Measurements from ENCODE around the gene RNF25.
A peak's percentile ranks its signal among the peaks of the same experiment; 100 is the strongest.

Gene RNF25

DNA sequence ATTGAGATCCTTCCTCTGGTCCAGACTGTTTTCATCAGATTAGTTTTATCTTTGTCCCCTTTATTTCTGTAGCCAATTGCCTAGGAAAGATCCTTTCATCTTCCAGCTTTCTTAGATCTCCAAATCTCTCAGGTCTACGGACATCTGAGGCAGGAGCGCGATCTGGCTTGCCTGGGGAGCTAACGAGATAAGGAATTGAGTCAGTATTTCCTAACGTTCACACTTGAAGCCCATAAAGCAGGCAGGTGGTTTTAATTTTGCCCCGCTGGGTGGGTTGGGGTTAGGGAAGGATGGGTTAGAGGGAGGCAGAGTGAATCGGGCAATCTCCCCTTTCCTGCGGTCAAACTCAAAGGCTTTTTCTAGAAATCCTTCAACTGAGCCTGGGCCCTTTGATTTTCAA lies 38.1 kb upstream of the RNF25 start:
- DNase-seq: no peak
- TF ChIP-seq, protein P1, sequence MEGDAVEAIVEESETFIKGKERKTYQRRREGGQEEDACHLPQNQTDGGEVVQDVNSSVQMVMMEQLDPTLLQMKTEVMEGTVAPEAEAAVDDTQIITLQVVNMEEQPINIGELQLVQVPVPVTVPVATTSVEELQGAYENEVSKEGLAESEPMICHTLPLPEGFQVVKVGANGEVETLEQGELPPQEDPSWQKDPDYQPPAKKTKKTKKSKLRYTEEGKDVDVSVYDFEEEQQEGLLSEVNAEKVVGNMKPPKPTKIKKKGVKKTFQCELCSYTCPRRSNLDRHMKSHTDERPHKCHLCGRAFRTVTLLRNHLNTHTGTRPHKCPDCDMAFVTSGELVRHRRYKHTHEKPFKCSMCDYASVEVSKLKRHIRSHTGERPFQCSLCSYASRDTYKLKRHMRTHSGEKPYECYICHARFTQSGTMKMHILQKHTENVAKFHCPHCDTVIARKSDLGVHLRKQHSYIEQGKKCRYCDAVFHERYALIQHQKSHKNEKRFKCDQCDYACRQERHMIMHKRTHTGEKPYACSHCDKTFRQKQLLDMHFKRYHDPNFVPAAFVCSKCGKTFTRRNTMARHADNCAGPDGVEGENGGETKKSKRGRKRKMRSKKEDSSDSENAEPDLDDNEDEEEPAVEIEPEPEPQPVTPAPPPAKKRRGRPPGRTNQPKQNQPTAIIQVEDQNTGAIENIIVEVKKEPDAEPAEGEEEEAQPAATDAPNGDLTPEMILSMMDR (IDR thresholded peaks at IDR 0.05): no peak
- Mint-ChIP-seq H3K27ac (no peak overlapping the region), H3K9me3 (peaks cover 4% of the 10 kb centered on the region), H3K36me3 (ENCODE audit: low read depth) (peaks cover 13% of the 10 kb centered on the region), H3K4me1 (peaks cover 16% of the 10 kb centered on the region), H3K27me3 (ENCODE audit: low read depth, poor library complexity) (no peaks in the 10 kb centered on the region), H3K4me3 (peak overlapping the region; percentile 99)

DNA sequence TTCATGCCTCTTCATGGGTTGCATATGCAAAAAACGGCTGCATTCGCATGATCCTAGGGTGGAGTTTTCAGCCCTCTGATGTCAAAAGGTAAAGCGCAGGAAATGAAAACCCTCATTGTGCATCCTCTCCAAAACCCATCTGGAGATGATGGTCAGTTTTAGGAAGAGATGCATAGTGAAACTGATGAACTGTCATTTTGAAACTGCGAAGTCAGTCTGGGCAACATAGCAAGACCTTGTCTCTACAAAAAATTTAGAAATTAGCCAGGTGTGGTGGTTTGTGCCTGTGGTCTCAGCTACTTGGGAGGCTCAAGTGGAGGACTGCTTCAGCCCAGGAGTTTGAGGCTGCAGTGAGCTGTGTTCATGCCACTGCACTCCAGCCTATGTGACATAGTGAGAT lies 36.3 kb upstream of the RNF25 start:
- peaks cover 4% of the 10 kb centered on the region for H3K9me3 Mint-ChIP-seq
- H3K36me3 Mint-ChIP-seq (ENCODE audit: low read depth): peaks cover 12% of the 10 kb centered on the region
- H3K27ac Mint-ChIP-seq: no peak overlapping the region
- H3K4me1 Mint-ChIP-seq: peaks cover 11% of the 10 kb centered on the region
- no peak for DNase-seq
- no peaks in the 10 kb centered on the region for H3K27me3 Mint-ChIP-seq (ENCODE audit: low read depth, poor library complexity)
- H3K4me3 Mint-ChIP-seq: no peak overlapping the region
- TF ChIP-seq, protein P1 (IDR thresholded peaks at IDR 0.05): no peak

DNA sequence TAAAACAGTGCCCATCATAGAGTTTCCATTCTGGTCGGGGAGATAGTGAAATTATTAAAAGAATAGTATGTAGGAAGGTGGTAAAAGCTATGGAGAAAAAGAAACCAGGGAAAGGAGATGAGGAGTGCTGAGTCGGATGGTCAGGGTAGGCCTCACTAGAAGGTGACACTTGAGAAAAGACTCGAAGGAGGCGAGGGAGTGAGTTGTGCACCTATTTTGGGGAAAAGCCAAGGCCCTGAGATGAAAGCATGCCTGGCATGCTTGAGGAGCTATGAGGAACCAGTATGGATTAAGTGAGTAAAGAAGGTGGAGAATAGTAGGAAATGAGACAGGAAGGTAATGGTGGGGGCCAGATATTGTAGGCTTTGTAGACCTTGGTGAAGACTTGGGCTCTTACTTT lies 31.5 kb upstream of the RNF25 start:
- H3K27me3 Mint-ChIP-seq (ENCODE audit: low read depth, poor library complexity): peaks cover 2% of the 10 kb centered on the region
- TF ChIP-seq, protein P1 (IDR thresholded peaks at IDR 0.05): no peak
- H3K4me1 Mint-ChIP-seq: no peaks in the 10 kb centered on the region
- peaks cover 4% of the 10 kb centered on the region for H3K9me3 Mint-ChIP-seq
- H3K27ac Mint-ChIP-seq: no peak overlapping the region
- H3K4me3 Mint-ChIP-seq: no peak overlapping the region
- H3K36me3 Mint-ChIP-seq (ENCODE audit: low read depth): peaks cover 32% of the 10 kb centered on the region
- no peak for DNase-seq

DNA sequence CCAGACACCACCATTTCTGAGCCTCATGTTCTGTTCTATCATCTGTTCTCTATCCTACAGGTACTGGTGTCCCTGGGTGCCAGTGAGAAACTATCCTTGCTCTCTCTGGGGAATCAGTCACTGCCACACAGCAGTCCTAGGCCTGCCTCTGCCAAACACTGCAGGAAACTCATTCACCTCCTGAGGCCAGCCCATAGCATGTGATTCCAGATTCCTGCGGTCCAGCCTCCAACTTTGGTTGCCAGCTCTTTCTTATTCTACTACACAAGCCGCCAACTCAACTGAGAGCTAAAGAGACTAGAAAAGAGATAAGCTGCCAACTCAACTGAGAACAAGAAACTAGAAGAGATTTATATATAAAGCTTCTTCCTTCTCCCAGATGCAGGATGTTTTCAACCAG lies 30.0 kb upstream of the RNF25 start:
- Mint-ChIP-seq H3K9me3 (no peaks in the 10 kb centered on the region), H3K36me3 (ENCODE audit: low read depth) (peaks cover 42% of the 10 kb centered on the region), H3K27me3 (ENCODE audit: low read depth, poor library complexity) (peaks cover 2% of the 10 kb centered on the region), H3K4me3 (no peak overlapping the region), H3K27ac (peak overlapping the region; percentile 44), H3K4me1 (no peaks in the 10 kb centered on the region)
- DNase-seq: no peak
- TF ChIP-seq, protein P1 (IDR thresholded peaks at IDR 0.05): no peak

DNA sequence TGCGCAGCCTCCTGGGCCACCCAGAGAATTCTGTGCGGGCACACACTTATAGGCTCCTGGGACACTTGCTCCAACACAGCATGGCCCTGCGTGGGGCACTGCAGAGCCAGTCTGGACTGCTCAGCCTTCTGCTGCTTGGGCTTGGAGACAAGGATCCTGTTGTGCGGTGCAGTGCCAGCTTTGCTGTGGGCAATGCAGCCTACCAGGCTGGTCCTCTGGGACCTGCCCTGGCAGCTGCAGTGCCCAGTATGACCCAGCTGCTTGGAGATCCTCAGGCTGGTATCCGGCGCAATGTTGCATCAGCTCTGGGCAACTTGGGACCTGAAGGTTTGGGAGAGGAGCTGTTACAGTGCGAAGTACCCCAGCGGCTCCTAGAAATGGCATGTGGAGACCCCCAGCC lies 27.1 kb upstream of the RNF25 start:
- H3K27ac Mint-ChIP-seq: no peak overlapping the region
- DNase-seq: no peak
- no peak overlapping the region for H3K4me3 Mint-ChIP-seq
- H3K27me3 Mint-ChIP-seq (ENCODE audit: low read depth, poor library complexity): peaks cover 2% of the 10 kb centered on the region
- peaks cover 52% of the 10 kb centered on the region for H3K36me3 Mint-ChIP-seq (ENCODE audit: low read depth)
- no peaks in the 10 kb centered on the region for H3K9me3 Mint-ChIP-seq
- peaks cover 11% of the 10 kb centered on the region for H3K4me1 Mint-ChIP-seq
- TF ChIP-seq, protein P1 (IDR thresholded peaks at IDR 0.05): no peak

DNA sequence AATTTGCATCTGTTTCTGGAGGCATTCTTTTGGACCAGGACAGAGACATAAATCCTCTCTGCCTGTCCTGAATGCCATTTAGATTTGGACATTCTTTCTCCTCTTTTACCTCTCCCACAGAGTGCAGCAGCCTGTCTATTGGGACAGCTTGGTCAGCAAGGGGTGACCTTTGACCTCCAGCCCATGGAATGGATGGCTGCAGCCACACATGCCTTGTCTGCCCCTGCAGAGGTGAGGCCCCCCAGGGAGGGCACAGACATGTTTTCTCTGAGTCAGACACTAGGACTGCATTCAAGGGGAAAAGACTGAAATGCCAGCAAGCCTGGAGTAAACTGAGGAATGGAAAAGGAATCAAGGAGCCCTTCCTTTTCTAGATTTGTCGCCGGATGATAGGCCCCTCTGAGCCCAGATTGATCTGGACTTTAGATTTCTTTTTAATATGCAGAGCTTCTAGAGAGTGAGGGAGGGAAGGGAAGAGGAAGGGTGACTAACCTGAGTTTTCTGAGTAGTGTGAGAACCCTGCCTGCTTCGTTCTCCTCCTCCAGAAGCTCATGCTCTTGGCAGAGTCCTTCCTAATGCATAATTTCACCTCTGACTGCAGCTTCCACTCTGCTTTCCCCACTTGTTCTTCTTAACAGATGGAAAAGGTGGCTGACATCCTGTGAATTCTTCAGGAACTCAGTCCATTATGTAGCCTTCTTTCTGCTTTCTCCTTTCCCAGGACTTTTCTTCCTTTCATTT lies 22.8 kb upstream of the RNF25 start:
- peaks cover 49% of the 10 kb centered on the region for H3K36me3 Mint-ChIP-seq (ENCODE audit: low read depth)
- TF ChIP-seq, protein P1 (IDR thresholded peaks at IDR 0.05): no peak
- peaks cover 11% of the 10 kb centered on the region for H3K4me1 Mint-ChIP-seq
- no peak overlapping the region for H3K4me3 Mint-ChIP-seq
- DNase-seq: peak; percentile 57
- peak overlapping the region; percentile 78 for H3K27ac Mint-ChIP-seq
- H3K9me3 Mint-ChIP-seq: no peaks in the 10 kb centered on the region
- H3K27me3 Mint-ChIP-seq (ENCODE audit: low read depth, poor library complexity): peaks cover 2% of the 10 kb centered on the region

Data from nephron progenitor cell (in vitro differentiated cells).